GM23338 (cell line): ENCODE measurements around the gene CHN2. TPM values are rescaled to one million over a fixed set of nuclear protein-coding genes. Genes with fewer than 3 reads are reported as not detected.
A peak's percentile ranks its signal among the peaks of the same experiment; 100 is the strongest.

ENCODE experiments used
- ATAC-seq: fragments of 200-7000 bp; cut with Tn5 transposase; 3 replicates; pipeline ENCODE4 v1.9.1; 2020
- DNase-seq: peaks from one replicate; pipeline ENCODE4 v3.0.0-alpha.2; 2015; ENCODE audit warnings: low spot score
- H2AFZ ChIP-seq: fragments of 200-600 bp; sonication (generic); 2 replicates; pipeline ENCODE4 v1.8.0; 2016; ENCODE audit warnings: antibody characterized with exemption, mild to moderate bottlenecking, moderate library complexity
- H3F3A ChIP-seq: fragments of 200-600 bp; sonication (generic); replicated peaks from 2 replicates; pipeline ENCODE4 v1.8.0; 2017; ENCODE audit warnings: antibody characterized with exemption, mixed run types, low read depth
- H3K27ac ChIP-seq: fragments of 200-600 bp; sonication (generic); 2 replicates; pipeline ENCODE4 v1.6.1; 2016; ENCODE audit warnings: low read depth
- H3K27me3 ChIP-seq: fragments of 200-600 bp; sonication (generic); 2 replicates; pipeline ENCODE4 v1.8.0; 2016; ENCODE audit warnings: mild to moderate bottlenecking, mixed run types, moderate library complexity; ENCODE audit not compliant: insufficient read depth
- H3K36me3 ChIP-seq: fragments of 200-600 bp; sonication (generic); 2 replicates; pipeline ENCODE4 v1.8.0; 2016; ENCODE audit warnings: mild to moderate bottlenecking; ENCODE audit not compliant: insufficient read depth
- H3K4me1 ChIP-seq: fragments of 200-600 bp; sonication (generic); 2 replicates; pipeline ENCODE4 v1.8.0; 2016; ENCODE audit warnings: mild to moderate bottlenecking, moderate library complexity; ENCODE audit not compliant: insufficient read depth
- H3K4me2 ChIP-seq: fragments of 200-600 bp; sonication (generic); 2 replicates; pipeline ENCODE4 v1.7.1; 2017; ENCODE audit warnings: mixed run types
- H3K4me3 ChIP-seq: fragments of 200-600 bp; sonication (generic); 2 replicates; pipeline ENCODE4 v1.6.1; 2016; ENCODE audit warnings: mixed run types
- H3K79me2 ChIP-seq: fragments of 200-600 bp; sonication (generic); replicated peaks from 2 replicates; pipeline ENCODE4 v1.8.0; 2017; ENCODE audit warnings: mild to moderate bottlenecking; ENCODE audit not compliant: insufficient read depth
- H3K9me2 ChIP-seq: fragments of 200-600 bp; sonication (generic); 2 replicates; pipeline ENCODE4 v1.8.0; 2017; ENCODE audit not compliant: insufficient read depth
- H4K20me1 ChIP-seq: fragments of 200-600 bp; sonication (generic); replicated peaks from 2 replicates; pipeline ENCODE4 v1.8.0; 2017; ENCODE audit warnings: mild to moderate bottlenecking; ENCODE audit not compliant: insufficient read depth
- H3K27ac Mint-ChIP-seq: 2 replicates; pipeline ENCODE4 v1.8.0; 2020; ENCODE audit warnings: inconsistent platforms, mild to moderate bottlenecking, moderate library complexity, mixed read lengths
- H3K27me3 Mint-ChIP-seq: 3 replicates; pipeline ENCODE4 v1.8.0; 2022; ENCODE audit warnings: low read depth, mild to moderate bottlenecking, moderate library complexity, mixed read lengths, inconsistent platforms; ENCODE audit not compliant: insufficient read depth, poor library complexity
- H3K36me3 Mint-ChIP-seq: 3 replicates; pipeline ENCODE4 v1.8.0; 2021; ENCODE audit warnings: low read depth, mild to moderate bottlenecking, inconsistent platforms, moderate library complexity, mixed read lengths
- H3K4me1 Mint-ChIP-seq: 3 replicates; pipeline ENCODE4 v1.8.0; 2020; ENCODE audit warnings: mild to moderate bottlenecking, inconsistent platforms, mixed read lengths
- H3K4me3 Mint-ChIP-seq: 3 replicates; pipeline ENCODE4 v1.8.0; 2021; ENCODE audit warnings: moderate library complexity, mild to moderate bottlenecking, inconsistent platforms, mixed read lengths
- H3K9me3 Mint-ChIP-seq: 3 replicates; pipeline ENCODE4 v1.8.0; 2020; ENCODE audit warnings: moderate library complexity, mild to moderate bottlenecking, inconsistent platforms, mixed read lengths
- CREB1 ChIP-seq: fragments of 250-450 bp; sonication (Bioruptor Pico); IDR thresholded peaks from 2 replicates; pipeline ENCODE4 v1.5.0; 2020; ENCODE audit warnings: low read depth, mild to moderate bottlenecking, moderate library complexity
- EZH2 ChIP-seq: fragments of 200-600 bp; sonication (generic); IDR thresholded peaks from one replicate; pipeline ENCODE4 v1.8.0; 2017; ENCODE audit warnings: antibody characterized with exemption, mild to moderate bottlenecking, low read depth; ENCODE audit not compliant: unreplicated experiment
- EZH2phosphoT487 ChIP-seq: fragments of 200-600 bp; sonication (generic); IDR thresholded peaks from one replicate; pipeline ENCODE4 v1.8.1; 2018; ENCODE audit warnings: antibody characterized with exemption; ENCODE audit not compliant: unreplicated experiment
- JUNB ChIP-seq: IDR thresholded peaks from one replicate; pipeline ENCODE4 v1.6.1; 2016; ENCODE audit warnings: antibody characterized with exemption; ENCODE audit not compliant: unreplicated experiment
- POLR2AphosphoS5 ChIP-seq: IDR thresholded peaks from 2 replicates; pipeline ENCODE4 v1.6.1; 2016; ENCODE audit warnings: antibody characterized with exemption, low read depth
- STAT1 ChIP-seq: IDR thresholded peaks from one replicate; pipeline ENCODE4 v1.6.1; 2016; ENCODE audit warnings: antibody characterized with exemption; ENCODE audit not compliant: unreplicated experiment
- ZNF114 ChIP-seq: fragments of 250-450 bp; sonication (Bioruptor Pico); IDR thresholded peaks from 2 replicates; pipeline ENCODE4 v1.5.0; 2020; ENCODE audit warnings: mild to moderate bottlenecking, moderate library complexity
- ZNF331 ChIP-seq: fragments of 250-450 bp; sonication (Bioruptor Pico); IDR thresholded peaks from 2 replicates; pipeline ENCODE4 v1.5.0; 2020; ENCODE audit warnings: low read depth, mild to moderate bottlenecking, moderate library complexity
- ZNF462 ChIP-seq: fragments of 250-450 bp; sonication (Bioruptor Pico); IDR thresholded peaks from 2 replicates; pipeline ENCODE4 v1.5.0; 2020; ENCODE audit warnings: mild to moderate bottlenecking, moderate library complexity
- polyA plus RNA-seq: library from polyadenylated mRNA; unstranded; fragments of >200 nt; fragmentation: Nextera tagmentation; extraction: Ambion mirVana; gene quantifications from 2 replicates; pipeline ENCODE4 v1.2.1, GENCODE V29; 2016
- total RNA-seq: library from RNA; depleted of rRNA; stranded (reverse); fragments of >200 nt; shearing (Covaris generic); gene quantifications from 2 replicates; pipeline ENCODE4 v1.2.3, GENCODE V29; 2014
- TF ChIP-seq, protein P1 (sequence below): IDR thresholded peaks from 2 replicates; pipeline ENCODE4 v1.6.1; 2016; ENCODE audit warnings: antibody characterized with exemption
- TF ChIP-seq, protein P2 (sequence below), 2 experiments: fragments of 200-600 bp in 1 of 2; sonication (generic) in 1 of 2; conservative IDR thresholded peaks; 2 replicates each; pipeline versions ENCODE4 v1.5.1 to v1.6.1; 2016 to 2017; ENCODE audit warnings: antibody characterized with exemption in 2 of 2, low read depth in 2 of 2, mild to moderate bottlenecking in 2 of 2, moderate library complexity in 1 of 2

CHN2 gene
- total and polyA plus RNA-seq, 2 experiments from 2014 or later = 6.1 to 7.5 TPM

GRCh38 chr7:29304756-29305155 lies 110.2 kb downstream of the CHN2 start (continued):
- TF ChIP-seq STAT1 = no peak
- TF ChIP-seq, protein P1, sequence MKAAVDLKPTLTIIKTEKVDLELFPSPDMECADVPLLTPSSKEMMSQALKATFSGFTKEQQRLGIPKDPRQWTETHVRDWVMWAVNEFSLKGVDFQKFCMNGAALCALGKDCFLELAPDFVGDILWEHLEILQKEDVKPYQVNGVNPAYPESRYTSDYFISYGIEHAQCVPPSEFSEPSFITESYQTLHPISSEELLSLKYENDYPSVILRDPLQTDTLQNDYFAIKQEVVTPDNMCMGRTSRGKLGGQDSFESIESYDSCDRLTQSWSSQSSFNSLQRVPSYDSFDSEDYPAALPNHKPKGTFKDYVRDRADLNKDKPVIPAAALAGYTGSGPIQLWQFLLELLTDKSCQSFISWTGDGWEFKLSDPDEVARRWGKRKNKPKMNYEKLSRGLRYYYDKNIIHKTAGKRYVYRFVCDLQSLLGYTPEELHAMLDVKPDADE = no peak

- peaks cover 4% of the 10 kb centered on the region; the same call in 2 of the 3 replicates for H3K9me3 Mint-ChIP-seq
- H3K4me3 Mint-ChIP-seq = no peak overlapping the region
- Histone ChIP-seq H3K27ac (0 out of 2 replicates have a peak overlapping the region, but pooled peaks have one; percentile 40), H3K9me2 (peaks cover 5% of the 10 kb centered on the region; the same call in 1 of the 2 replicates), H2AFZ (no peak overlapping the region), H3K36me3 (no peaks in the 10 kb centered on the region), H3K79me2 (no peaks in the 10 kb centered on the region), H3F3A (no peaks in the 10 kb centered on the region), H3K4me3 (no peak overlapping the region), H4K20me1 (no peaks in the 10 kb centered on the region), H3K4me1 (peaks cover 35% of the 10 kb centered on the region), H3K27me3 (no peaks in the 10 kb centered on the region), H3K4me2 (no peak overlapping the region; the same call in 1 of the 2 replicates)
- DNase-seq (peak; percentile 28), ATAC-seq (no peak)
- H3K36me3 Mint-ChIP-seq = peaks cover 3% of the 10 kb centered on the region; the same call in 1 of the 3 replicates
- H3K4me1 Mint-ChIP-seq = peaks cover 51% of the 10 kb centered on the region
- no peak overlapping the region for H3K27ac Mint-ChIP-seq
- peaks cover 3% of the 10 kb centered on the region for H3K27me3 Mint-ChIP-seq
- TF ChIP-seq EZH2 = no peak
- TF ChIP-seq ZNF462 (CRISPR knock-in tag) = no peak
- TF ChIP-seq STAT1 = no peak
- TF ChIP-seq CREB1 (CRISPR knock-in tag) = no peak
- TF ChIP-seq ZNF331 (CRISPR knock-in tag) = no peak
- no peak for TF ChIP-seq POLR2AphosphoS5
- no peak for TF ChIP-seq ZNF114 (CRISPR knock-in tag)
- TF ChIP-seq, protein P2, sequence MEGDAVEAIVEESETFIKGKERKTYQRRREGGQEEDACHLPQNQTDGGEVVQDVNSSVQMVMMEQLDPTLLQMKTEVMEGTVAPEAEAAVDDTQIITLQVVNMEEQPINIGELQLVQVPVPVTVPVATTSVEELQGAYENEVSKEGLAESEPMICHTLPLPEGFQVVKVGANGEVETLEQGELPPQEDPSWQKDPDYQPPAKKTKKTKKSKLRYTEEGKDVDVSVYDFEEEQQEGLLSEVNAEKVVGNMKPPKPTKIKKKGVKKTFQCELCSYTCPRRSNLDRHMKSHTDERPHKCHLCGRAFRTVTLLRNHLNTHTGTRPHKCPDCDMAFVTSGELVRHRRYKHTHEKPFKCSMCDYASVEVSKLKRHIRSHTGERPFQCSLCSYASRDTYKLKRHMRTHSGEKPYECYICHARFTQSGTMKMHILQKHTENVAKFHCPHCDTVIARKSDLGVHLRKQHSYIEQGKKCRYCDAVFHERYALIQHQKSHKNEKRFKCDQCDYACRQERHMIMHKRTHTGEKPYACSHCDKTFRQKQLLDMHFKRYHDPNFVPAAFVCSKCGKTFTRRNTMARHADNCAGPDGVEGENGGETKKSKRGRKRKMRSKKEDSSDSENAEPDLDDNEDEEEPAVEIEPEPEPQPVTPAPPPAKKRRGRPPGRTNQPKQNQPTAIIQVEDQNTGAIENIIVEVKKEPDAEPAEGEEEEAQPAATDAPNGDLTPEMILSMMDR (conservative IDR thresholded peaks at IDR 0.05; ENCODE audit: low read depth in 2 of 2) = no peak
- TF ChIP-seq JUNB = no peak
- no peak for TF ChIP-seq EZH2phosphoT487
- TF ChIP-seq, protein P1 = no peak
Measured at GRCh38 chr7:29306319-29306991, 111.9 kb downstream of the CHN2 start.
